ENCODE results near the gene ZCCHC3.
A peak's percentile ranks its signal among the peaks of the same experiment; 100 is the strongest.

The ZCCHC3 gene

DNA sequence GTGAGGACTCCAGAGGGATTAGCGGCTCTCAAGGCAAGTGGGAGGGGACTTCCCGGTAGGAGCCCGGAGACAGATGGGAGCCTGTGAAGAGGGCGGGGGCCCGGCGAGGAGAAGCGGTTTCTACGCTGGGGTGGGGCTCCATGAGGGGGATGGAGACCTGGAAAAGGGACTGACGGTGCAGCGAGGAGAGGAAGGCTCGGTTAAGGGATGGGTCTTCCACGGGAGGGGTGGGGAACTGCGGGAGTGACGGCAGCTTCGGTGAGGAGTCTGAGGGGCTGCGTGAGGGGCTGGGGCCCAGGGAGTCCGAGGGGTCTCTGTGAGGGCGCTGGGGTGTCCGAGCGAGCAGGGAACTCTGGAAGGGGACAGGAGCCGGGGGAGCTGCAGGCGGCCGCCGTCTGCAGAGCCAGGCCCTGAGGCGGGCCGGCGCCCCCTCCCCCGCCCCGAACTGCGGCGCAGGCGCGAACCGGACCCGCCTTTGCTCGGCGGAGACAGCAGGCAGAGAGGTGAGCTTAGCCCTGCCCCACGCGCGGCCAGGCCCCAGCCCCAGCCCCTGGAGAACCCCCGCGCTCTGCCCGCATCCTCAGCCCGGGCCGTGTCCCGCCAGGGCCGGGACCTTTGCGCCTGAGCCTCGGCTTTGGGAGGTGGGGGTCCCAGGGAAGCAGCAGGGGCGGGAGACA lies 49.4 kb downstream of the ZCCHC3 start, which contains the start of gene NRSN2:
TSS of gene NRSN2 (plus strand) at position 472 of the 677 bp plus-strand sequence. CDS start 2,533 bp downstream, outside the sequence.
- no peak for DNase-seq (ENCODE audit: low spot score)

DNA sequence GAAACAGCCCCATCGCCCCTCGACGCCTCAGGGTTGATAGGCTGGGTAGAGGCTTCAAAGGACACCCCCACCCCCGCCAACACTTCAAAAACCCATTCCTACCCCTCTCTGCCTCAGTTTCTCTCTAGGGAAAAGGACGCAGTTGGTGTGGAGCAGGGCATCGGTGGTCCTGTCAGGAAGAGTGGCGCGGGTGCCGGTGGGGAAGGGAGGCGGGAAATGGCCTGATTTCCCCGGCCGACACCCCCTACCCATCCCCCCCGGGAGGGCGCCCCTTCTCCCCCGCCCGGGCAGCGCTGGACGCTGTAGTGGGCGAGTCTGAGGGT lies 49.9 kb downstream of the ZCCHC3 start:
- DNase-seq (ENCODE audit: low spot score), result no peak

GRCh38 chr20:347640-348484 lies 50.5 kb downstream of the ZCCHC3 start:
- DNase-seq (ENCODE audit: low spot score), result peak; percentile 52

DNA sequence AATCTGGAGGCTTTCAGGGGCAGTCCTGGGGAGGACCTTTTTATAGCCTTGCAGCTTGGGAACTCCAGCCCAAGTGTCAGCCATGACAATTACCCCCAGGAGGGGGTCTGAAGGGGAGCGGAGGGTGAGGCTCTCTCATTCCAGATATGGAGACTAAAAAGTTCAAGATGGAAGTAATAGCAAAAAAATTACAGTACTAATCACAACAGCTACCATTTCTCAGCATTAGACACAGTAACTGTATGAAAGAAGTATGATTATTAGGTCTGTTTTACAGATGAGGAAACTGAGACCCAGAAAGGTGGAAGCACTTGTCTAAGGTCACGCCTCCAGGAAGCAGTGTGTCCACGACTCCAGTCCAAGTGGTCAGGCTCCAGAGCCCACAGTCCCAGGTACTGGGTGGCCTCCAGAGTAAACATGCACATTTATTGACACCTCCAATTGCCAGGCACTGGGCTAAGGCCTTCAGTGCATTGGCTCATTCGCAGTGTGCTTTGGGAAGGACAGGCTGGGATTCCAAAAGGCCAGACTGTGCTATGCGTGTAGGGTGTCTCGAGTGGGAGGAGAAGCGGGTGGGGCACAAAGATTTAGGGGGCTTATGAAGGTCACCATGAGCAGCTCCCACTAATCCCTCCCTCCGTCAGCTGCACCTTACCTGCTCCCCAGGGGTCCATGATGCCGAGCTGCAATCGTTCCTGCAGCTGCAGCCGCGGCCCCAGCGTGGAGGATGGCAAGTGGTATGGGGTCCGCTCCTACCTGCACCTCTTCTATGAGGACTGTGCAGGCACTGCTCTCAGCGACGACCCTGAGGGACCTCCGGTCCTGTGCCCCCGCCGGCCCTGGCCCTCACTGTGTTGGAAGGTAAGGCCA lies 51.8 kb downstream of the ZCCHC3 start:
- DNase-seq (ENCODE audit: low spot score), result no peak
